NT2/D1 (cell line): ENCODE measurements around the gene TCF19.

Source experiments
- SUZ12 ChIP-seq: IDR thresholded peaks from 2 replicates; pipeline ENCODE4 v1.6.1; 2011; ENCODE audit not compliant: insufficient read length, insufficient read depth; ENCODE audit errors: extremely low read depth
- YY1 ChIP-seq: IDR thresholded peaks from 2 replicates; pipeline ENCODE4 v1.6.1; 2011; ENCODE audit not compliant: insufficient read length, insufficient read depth

GRCh38 chr6:31209137-31209536, 50.7 kb downstream of the TCF19 start:
- TF ChIP-seq SUZ12 (no peak), YY1 (no peak)
